ENCODE measurements around the gene TSPAN17. TPM values are rescaled to one million over a fixed set of nuclear protein-coding genes. Genes with fewer than 3 reads are reported as not detected.

Gene TSPAN17
- total RNA-seq, 2 donors from 2014 or later, result 24.1 to 37.6 TPM

DNA sequence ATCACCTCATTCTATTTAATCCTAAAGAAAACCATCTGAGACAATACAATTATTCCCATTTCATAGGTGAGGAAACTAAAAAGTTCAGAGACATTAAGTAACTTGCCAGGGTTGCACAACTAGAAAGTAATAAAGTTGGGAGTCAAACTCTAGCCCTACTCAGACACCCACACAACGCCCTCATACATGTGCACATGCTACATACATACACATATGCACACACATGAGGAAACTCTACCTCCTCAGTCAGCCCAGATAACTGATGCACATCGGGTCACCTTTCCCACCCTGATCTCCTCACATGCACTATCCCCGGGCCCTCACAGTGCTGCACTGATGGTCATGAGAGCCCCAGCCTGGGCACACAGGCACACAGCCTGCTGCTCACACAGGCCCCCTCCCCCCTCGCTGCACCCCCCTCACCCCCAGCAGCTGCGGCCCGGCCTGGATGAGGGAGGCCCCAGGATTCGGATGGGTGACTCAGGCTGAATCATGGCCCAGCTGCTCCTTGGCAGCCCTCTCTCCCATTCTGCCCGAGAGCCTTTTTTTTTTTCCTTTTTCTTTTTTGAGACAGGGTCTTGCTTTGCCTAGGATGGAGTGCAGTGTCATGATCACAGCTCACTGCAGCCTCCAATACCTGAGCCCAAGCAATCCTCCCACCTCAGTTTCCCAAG is 32.3 kb upstream of the TSPAN17 start:
- intact Hi-C loops (cut with DNase I), result no loop called here
- WGBS, 2 donors, result 51 to 66% methylated on average over 8 of the region's 8 CpGs
- peaks cover 0 to 12% of the 10 kb centered on the region in 2 donors for H3K27me3 ChIP-seq
- H3K4me1 ChIP-seq, result peaks cover 12% of the 10 kb centered on the region
- no peak overlapping the region for H3K27ac ChIP-seq
- H3K4me3 ChIP-seq, result no peak overlapping the region
- H3K36me3 ChIP-seq (replicated peaks in 1 of 2; ENCODE audit: insufficient read depth in 1 of 2, low read depth in 2 of 2), result no peaks in the 10 kb centered on the region
- no peak for ATAC-seq
- DNase-seq, result no peak
- no peak for TF ChIP-seq POLR2A (IDR thresholded peaks at IDR 0.05)
- no peak for TF ChIP-seq CTCF (IDR thresholded peaks at IDR 0.05)
- no peaks in the 10 kb centered on the region for H3K9me3 ChIP-seq

- Histone ChIP-seq H3K4me1 (peaks cover 20% of the 10 kb centered on the region), H3K4me3 (no peak overlapping the region), H3K36me3 (replicated peaks in 1 of 2; ENCODE audit: insufficient read depth in 1 of 2, low read depth in 2 of 2) (no peaks in the 10 kb centered on the region), H3K27me3 (peaks cover 0 to 23% of the 10 kb centered on the region in 2 donors), H3K9me3 (no peaks in the 10 kb centered on the region), H3K27ac (no peak overlapping the region)
- DNase-seq (no peak), ATAC-seq (no peak)
- intact Hi-C loops (cut with DNase I), result no loop called here
- TF ChIP-seq CTCF (IDR thresholded peaks at IDR 0.05) (no peak), POLR2A (IDR thresholded peaks at IDR 0.05) (no peak)
- 39 to 51% methylated on average over 7 of the region's 7 CpGs for WGBS, 2 donors
Measured at GRCh38 chr5:176616511-176616910, 30.8 kb upstream of the TSPAN17 start.

DNA sequence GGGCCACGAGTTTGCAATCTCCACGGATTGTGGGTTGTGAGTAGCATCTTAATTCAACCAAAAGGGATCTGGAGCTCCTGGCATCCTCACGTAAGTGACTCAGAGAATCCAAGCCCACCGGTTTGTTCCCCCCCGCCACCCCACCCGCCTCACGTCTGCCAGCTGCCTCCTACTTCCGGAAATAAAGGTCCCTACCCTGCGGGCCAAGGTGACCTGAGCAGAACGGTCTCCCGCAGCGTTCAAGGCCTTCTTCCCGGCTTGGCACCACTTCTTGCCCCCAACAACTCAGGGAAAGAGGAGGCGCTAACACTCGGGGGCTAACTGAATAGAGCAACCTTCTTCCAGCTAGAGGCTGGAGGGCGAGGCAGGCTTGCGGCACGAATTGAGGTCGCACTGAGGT is 28.5 kb upstream of the TSPAN17 start:
- no peak for ATAC-seq
- Histone ChIP-seq H3K9me3 (no peaks in the 10 kb centered on the region), H3K4me1 (peaks cover 20% of the 10 kb centered on the region), H3K27ac (no peak overlapping the region), H3K4me3 (no peak overlapping the region), H3K27me3 (peaks cover 0 to 23% of the 10 kb centered on the region in 2 donors), H3K36me3 (replicated peaks in 1 of 2; ENCODE audit: insufficient read depth in 1 of 2, low read depth in 2 of 2) (no peaks in the 10 kb centered on the region)
- DNase-seq, result no peak
- intact Hi-C loops (cut with DNase I), result no loop called here
- TF ChIP-seq POLR2A (IDR thresholded peaks at IDR 0.05) (no peak), CTCF (IDR thresholded peaks at IDR 0.05) (no peak)
- whole genome bisulfite sequencing, 2 donors, result 24 to 39% methylated on average over 17 to 19 of the region's 19 CpGs

DNA sequence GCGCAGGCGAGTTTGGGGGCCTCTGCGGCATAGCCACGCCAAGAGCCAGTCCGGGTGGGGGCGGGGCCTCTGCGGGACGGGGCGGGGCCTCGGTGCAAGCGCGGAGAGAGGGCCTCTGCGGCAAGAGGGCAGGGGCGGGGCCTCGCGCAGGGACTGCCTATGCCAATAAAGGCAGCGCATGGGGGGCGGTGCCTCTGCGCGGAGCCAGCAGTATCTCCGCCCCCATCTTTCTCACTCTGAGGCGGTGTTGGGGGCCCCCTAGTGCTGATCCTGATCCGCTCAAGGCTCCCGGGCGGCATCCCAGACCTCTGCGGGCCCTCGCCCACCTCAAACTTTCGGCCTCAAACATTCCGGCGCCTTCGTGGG is 28.1 kb upstream of the TSPAN17 start:
- Histone ChIP-seq H3K4me1 (peaks cover 20% of the 10 kb centered on the region), H3K36me3 (replicated peaks in 1 of 2; ENCODE audit: insufficient read depth in 1 of 2, low read depth in 2 of 2) (no peaks in the 10 kb centered on the region), H3K27ac (no peak overlapping the region), H3K27me3 (peaks cover 0 to 23% of the 10 kb centered on the region in 2 donors), H3K9me3 (no peaks in the 10 kb centered on the region), H3K4me3 (no peak overlapping the region)
- intact Hi-C loops (cut with DNase I), result no loop called here
- ATAC-seq (peak; percentile 54), DNase-seq (peak; percentile 43 to 71 (median 56))
- 3% methylated on average over 28 of the region's 31 CpGs; no CpG with 5 or more reads in 1 of the 2 donors for WGBS, 2 donors
- TF ChIP-seq CTCF (IDR thresholded peaks at IDR 0.05), result no peak
- TF ChIP-seq POLR2A (IDR thresholded peaks at IDR 0.05), result no peak

All from body of pancreas (tissue), 4 donors.